DND-41 (cell line): ENCODE data around the gene PIK3IP1.

Source experiments
- CTCF ChIP-seq: IDR thresholded peaks from 2 replicates; pipeline ENCODE4 v1.5.1; 2012; ENCODE audit warnings: borderline replicate concordance, low read length, moderate library complexity, mild to moderate bottlenecking; ENCODE audit not compliant: poor library complexity, severe bottlenecking; ENCODE audit errors: extremely low read depth
- EZH2 ChIP-seq: IDR thresholded peaks from 3 replicates; pipeline ENCODE4 v1.6.1; 2012; ENCODE audit warnings: borderline replicate concordance, low read depth, mild to moderate bottlenecking, moderate library complexity, low read length, inconsistent platforms; ENCODE audit not compliant: severe bottlenecking

GRCh38 chr22:31238057-31238456 lies 54.2 kb downstream of the PIK3IP1 start:
- TF ChIP-seq CTCF = no peak
- TF ChIP-seq EZH2 = no peak
